HepG2 (cell line): ENCODE data around the gene LSM3. TPM values are rescaled to one million over a fixed set of nuclear protein-coding genes. Genes with fewer than 3 reads are reported as not detected.

Source experiments
- GRHL1 ChIP-seq: sonication (generic); formaldehyde crosslinking; conservative IDR thresholded peaks from 2 replicates; pipeline ENCODE4 v1.8.0; 2022; ENCODE audit warnings: missing genetic modification reagents
- KDM5B ChIP-seq: sonication (generic); formaldehyde crosslinking; IDR thresholded peaks from 2 replicates; pipeline ENCODE4 v1.4.0; 2020; ENCODE audit warnings: missing genetic modification reagents, mild to moderate bottlenecking, borderline replicate concordance
- MAX ChIP-seq: IDR thresholded peaks from 2 replicates; pipeline ENCODE4 v1.6.1; 2012; ENCODE audit warnings: inconsistent platforms
- MTA3 ChIP-seq: sonication (generic); formaldehyde crosslinking; IDR thresholded peaks from 2 replicates; pipeline ENCODE4 v1.4.0; 2020; ENCODE audit warnings: missing genetic modification reagents
- NBN ChIP-seq: fragments of 450-650 bp; conservative IDR thresholded peaks from 2 replicates; pipeline ENCODE4 v1.6.1; 2017
- NFYC ChIP-seq: IDR thresholded peaks from 2 replicates; pipeline ENCODE4 v1.6.1; 2016; ENCODE audit warnings: missing genetic modification reagents, missing compliant biosample characterization
- PHB2 ChIP-seq: fragments of 450-650 bp; IDR thresholded peaks from 2 replicates; pipeline ENCODE4 v1.6.1; 2018; ENCODE audit not compliant: partially characterized antibody
- SP4 ChIP-seq: sonication (generic); formaldehyde crosslinking; IDR thresholded peaks from 2 replicates; pipeline ENCODE4 v1.8.1; 2023; ENCODE audit warnings: mild to moderate bottlenecking, missing genetic modification reagents
- SRSF4 ChIP-seq: fragments of 200-400 bp; formaldehyde crosslinking; IDR thresholded peaks from one replicate; pipeline ENCODE4 v1.6.1; 2018; ENCODE audit warnings: mild to moderate bottlenecking, low read depth, low read length, moderate library complexity; ENCODE audit not compliant: poor library complexity, severe bottlenecking
- ZMYM3 ChIP-seq: sonication (generic); formaldehyde crosslinking; IDR thresholded peaks from 2 replicates; pipeline ENCODE4 v1.5.1; 2020; ENCODE audit warnings: mild to moderate bottlenecking, missing genetic modification reagents
- ZNF501 ChIP-seq: sonication (generic); formaldehyde crosslinking; IDR thresholded peaks from 2 replicates; pipeline ENCODE4 v1.5.1; 2020; ENCODE audit warnings: mild to moderate bottlenecking, moderate library complexity, missing genetic modification reagents
- ZNF546 ChIP-seq: sonication (generic); formaldehyde crosslinking; conservative IDR thresholded peaks from 2 replicates; pipeline ENCODE4 v1.8.1; 2023; ENCODE audit warnings: mild to moderate bottlenecking, missing genetic modification reagents
- ZNF770 ChIP-seq: sonication (generic); formaldehyde crosslinking; IDR thresholded peaks from 2 replicates; pipeline ENCODE4 v1.5.0; 2020; ENCODE audit warnings: mild to moderate bottlenecking, missing genetic modification reagents
- ZNF777 ChIP-seq: sonication (generic); formaldehyde crosslinking; IDR thresholded peaks from 2 replicates; pipeline ENCODE4 v1.4.0; 2020; ENCODE audit warnings: missing genetic modification reagents
- polyA plus RNA-seq, 8 experiments: library from polyadenylated mRNA; depleted of rRNA in 3 of 8; stranded (reverse) in 7 of 8; unstranded in 1 of 8; fragments of >200 nt; fragmentation: Illumina TruSeq in 4 of 8; extraction: Trizol in 4 of 8; gene quantifications; 2 replicates each; pipeline versions ENCODE4 v1.2.1 to v1.2.3, GENCODE V29; 2011 to 2016; ENCODE audit warnings: low read depth in 4 of 8, missing spikeins in 1 of 8, mixed read lengths in 1 of 8; ENCODE audit not compliant: insufficient read depth in 1 of 8
- total RNA-seq, 5 experiments: library from RNA; depleted of rRNA; stranded (reverse); fragments of >200 nt; fragmentation: Illumina TruSeq; extraction: Trizol; gene quantifications; 2 replicates each; pipeline ENCODE4 v1.2.3, GENCODE V29; 2016; ENCODE audit warnings: low read depth in 1 of 5
- TF ChIP-seq, protein P1 (sequence below): sonication (generic); formaldehyde crosslinking; IDR thresholded peaks from 2 replicates; pipeline ENCODE4 v1.5.1; 2020; ENCODE audit warnings: mild to moderate bottlenecking, missing genetic modification reagents, moderate library complexity
- TF ChIP-seq, protein P2 (sequence below), 2 experiments: sonication (generic) in 1 of 2; formaldehyde crosslinking in 1 of 2; IDR thresholded peaks; 2 replicates each; pipeline versions ENCODE4 v1.4.0 to v1.6.1; 2016 to 2020; ENCODE audit warnings: borderline replicate concordance in 1 of 2, low read depth in 1 of 2, mild to moderate bottlenecking in 1 of 2, missing genetic modification reagents in 1 of 2

The LSM3 gene
- total and polyA plus RNA-seq, 2 of the 13 experiments (the other 11 are each of a cell fraction or from before 2014, with no cell fraction given), result 5.1 to 19.4 TPM

DNA sequence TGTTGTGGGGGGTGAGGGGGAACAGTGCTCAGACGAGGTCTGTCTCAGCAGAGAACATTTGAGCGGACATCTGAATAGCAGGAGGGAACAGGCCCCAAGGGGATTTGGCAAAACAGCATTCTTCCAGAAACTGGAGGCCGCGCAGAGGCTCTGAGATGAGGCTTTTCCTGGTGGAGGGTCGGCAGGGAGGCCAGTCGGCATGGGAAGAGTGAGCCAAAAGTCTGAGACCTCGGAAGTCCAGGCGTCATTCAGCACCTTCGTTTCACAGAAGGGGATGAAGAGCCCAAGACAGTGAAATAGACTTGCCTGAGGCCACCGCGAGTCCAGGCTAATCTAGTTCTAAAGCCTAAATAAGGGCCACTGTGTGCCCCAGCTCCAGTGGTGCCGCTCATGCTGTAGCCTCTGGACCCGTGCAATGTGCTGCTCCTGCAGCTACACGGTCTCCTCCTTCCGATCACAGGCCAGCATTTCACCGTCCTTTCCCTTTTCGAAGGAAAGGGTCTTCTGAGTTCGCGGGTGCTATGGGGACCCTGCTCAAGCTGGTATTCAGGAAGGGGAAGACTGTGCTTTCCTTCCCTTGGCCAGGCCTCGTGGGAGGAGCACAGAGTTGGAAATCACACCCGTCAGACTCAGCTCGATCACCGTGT, 24.4 kb downstream of the LSM3 start (continued):
- TF ChIP-seq ZNF770 (CRISPR knock-in tag) (peak; percentile 48; the same call in 1 of the 2 replicates), ZNF501 (CRISPR knock-in tag) (0 out of 2 replicates have a peak, but pooled peaks have one; percentile 20), MTA3 (CRISPR knock-in tag) (no peak), SRSF4 (no peak), KDM5B (CRISPR knock-in tag) (peak; percentile 35; the same call in 1 of the 2 replicates), MAX (peak; percentile 52; the same call in 1 of the 2 replicates), SP4 (CRISPR knock-in tag) (0 out of 2 replicates have a peak, but pooled peaks have one; percentile 10), NFYC (no peak), ZNF777 (CRISPR knock-in tag) (no peak), ZMYM3 (CRISPR knock-in tag) (peak; percentile 97), ZNF546 (CRISPR knock-in tag) (no peak), PHB2 (no peak), NBN (no peak), GRHL1 (CRISPR knock-in tag) (no peak)
- TF ChIP-seq, protein P1, sequence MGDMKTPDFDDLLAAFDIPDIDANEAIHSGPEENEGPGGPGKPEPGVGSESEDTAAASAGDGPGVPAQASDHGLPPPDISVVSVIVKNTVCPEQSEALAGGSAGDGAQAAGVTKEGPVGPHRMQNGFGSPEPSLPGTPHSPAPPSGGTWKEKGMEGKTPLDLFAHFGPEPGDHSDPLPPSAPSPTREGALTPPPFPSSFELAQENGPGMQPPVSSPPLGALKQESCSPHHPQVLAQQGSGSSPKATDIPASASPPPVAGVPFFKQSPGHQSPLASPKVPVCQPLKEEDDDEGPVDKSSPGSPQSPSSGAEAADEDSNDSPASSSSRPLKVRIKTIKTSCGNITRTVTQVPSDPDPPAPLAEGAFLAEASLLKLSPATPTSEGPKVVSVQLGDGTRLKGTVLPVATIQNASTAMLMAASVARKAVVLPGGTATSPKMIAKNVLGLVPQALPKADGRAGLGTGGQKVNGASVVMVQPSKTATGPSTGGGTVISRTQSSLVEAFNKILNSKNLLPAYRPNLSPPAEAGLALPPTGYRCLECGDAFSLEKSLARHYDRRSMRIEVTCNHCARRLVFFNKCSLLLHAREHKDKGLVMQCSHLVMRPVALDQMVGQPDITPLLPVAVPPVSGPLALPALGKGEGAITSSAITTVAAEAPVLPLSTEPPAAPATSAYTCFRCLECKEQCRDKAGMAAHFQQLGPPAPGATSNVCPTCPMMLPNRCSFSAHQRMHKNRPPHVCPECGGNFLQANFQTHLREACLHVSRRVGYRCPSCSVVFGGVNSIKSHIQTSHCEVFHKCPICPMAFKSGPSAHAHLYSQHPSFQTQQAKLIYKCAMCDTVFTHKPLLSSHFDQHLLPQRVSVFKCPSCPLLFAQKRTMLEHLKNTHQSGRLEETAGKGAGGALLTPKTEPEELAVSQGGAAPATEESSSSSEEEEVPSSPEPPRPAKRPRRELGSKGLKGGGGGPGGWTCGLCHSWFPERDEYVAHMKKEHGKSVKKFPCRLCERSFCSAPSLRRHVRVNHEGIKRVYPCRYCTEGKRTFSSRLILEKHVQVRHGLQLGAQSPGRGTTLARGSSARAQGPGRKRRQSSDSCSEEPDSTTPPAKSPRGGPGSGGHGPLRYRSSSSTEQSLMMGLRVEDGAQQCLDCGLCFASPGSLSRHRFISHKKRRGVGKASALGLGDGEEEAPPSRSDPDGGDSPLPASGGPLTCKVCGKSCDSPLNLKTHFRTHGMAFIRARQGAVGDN, result peak; percentile 49
- TF ChIP-seq, protein P2, sequence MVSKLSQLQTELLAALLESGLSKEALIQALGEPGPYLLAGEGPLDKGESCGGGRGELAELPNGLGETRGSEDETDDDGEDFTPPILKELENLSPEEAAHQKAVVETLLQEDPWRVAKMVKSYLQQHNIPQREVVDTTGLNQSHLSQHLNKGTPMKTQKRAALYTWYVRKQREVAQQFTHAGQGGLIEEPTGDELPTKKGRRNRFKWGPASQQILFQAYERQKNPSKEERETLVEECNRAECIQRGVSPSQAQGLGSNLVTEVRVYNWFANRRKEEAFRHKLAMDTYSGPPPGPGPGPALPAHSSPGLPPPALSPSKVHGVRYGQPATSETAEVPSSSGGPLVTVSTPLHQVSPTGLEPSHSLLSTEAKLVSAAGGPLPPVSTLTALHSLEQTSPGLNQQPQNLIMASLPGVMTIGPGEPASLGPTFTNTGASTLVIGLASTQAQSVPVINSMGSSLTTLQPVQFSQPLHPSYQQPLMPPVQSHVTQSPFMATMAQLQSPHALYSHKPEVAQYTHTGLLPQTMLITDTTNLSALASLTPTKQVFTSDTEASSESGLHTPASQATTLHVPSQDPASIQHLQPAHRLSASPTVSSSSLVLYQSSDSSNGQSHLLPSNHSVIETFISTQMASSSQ (IDR thresholded peaks at IDR 0.05; ENCODE audit: low read depth), result no peak
- TF ChIP-seq, protein P2 (CRISPR knock-in tag; IDR thresholded peaks at IDR 0.05; ENCODE audit: borderline replicate concordance), result no peak
